PC-9 (cell line): ENCODE measurements around the gene RRAS. TPM values are rescaled to one million over a fixed set of nuclear protein-coding genes. Genes with fewer than 3 reads are reported as not detected.

ENCODE experiments used
- BruUV-seq: library from RNA; stranded (reverse); fragments of 400-500 nt; replicated peaks from 2 replicates; lab custom pipeline; 2021; lab: Mats Ljungman, UMichigan
- CTCF ChIA-PET: fragments of 300-600 bp; sonication (Branson Sonifier 250); formaldehyde crosslinking; loops from one replicate; lab custom pipeline; 2022; ENCODE audit warnings: antibody characterized with exemption; lab: Charles Lee
- POLR2A ChIA-PET: fragments of 300-600 bp; sonication (Branson Sonifier 250); formaldehyde crosslinking; loops from one replicate; lab custom pipeline; 2022; ENCODE audit warnings: antibody characterized with exemption; ENCODE audit not compliant: unreplicated experiment; lab: Charles Lee
- DNase-seq, 2 experiments: peaks; one replicate each; pipeline versions ENCODE4 v3.0.0 to v3.0.0-alpha.2; 2015 to 2022; ENCODE audit warnings: mixed read lengths in 1 of 2
- H2AFZ ChIP-seq: fragments of 200-600 bp; sonication (generic); 2 replicates; pipeline ENCODE4 v1.8.1; 2017; ENCODE audit warnings: antibody characterized with exemption
- H3F3A ChIP-seq: fragments of 200-600 bp; sonication (generic); 2 replicates; pipeline ENCODE4 v1.8.1; 2017; ENCODE audit warnings: antibody characterized with exemption, mild to moderate bottlenecking, low read depth; ENCODE audit not compliant: insufficient read depth
- H3K27ac ChIP-seq: fragments of 200-600 bp; sonication (generic); 2 replicates; pipeline ENCODE4 v1.6.1; 2016; ENCODE audit warnings: mixed run types
- H3K27me3 ChIP-seq: fragments of 200-600 bp; sonication (generic); 2 replicates; pipeline ENCODE4 v1.6.1; 2016; ENCODE audit warnings: low read depth, mixed run types; ENCODE audit not compliant: insufficient read depth
- H3K36me3 ChIP-seq: fragments of 200-600 bp; sonication (generic); 2 replicates; pipeline ENCODE4 v1.6.1; 2016; ENCODE audit warnings: low read depth, mixed run types
- H3K4me1 ChIP-seq: fragments of 200-600 bp; sonication (generic); replicated peaks from 2 replicates; pipeline ENCODE4 v1.6.1; 2016; ENCODE audit warnings: mixed run types; ENCODE audit not compliant: insufficient read depth
- H3K4me2 ChIP-seq: fragments of 200-600 bp; sonication (generic); 2 replicates; pipeline ENCODE4 v1.6.1; 2017; ENCODE audit warnings: mixed run types
- H3K4me3 ChIP-seq: fragments of 200-600 bp; sonication (generic); 2 replicates; pipeline ENCODE4 v1.6.1; 2016; ENCODE audit warnings: mixed run types
- H3K79me2 ChIP-seq: fragments of 200-600 bp; sonication (generic); 2 replicates; pipeline ENCODE4 v1.6.1; 2017; ENCODE audit warnings: low read depth, mixed run types
- H3K9me2 ChIP-seq: fragments of 200-600 bp; sonication (generic); 2 replicates; pipeline ENCODE4 v1.8.1; 2017; ENCODE audit warnings: mild to moderate bottlenecking; ENCODE audit not compliant: insufficient read depth
- H3K9me3 ChIP-seq: fragments of 200-600 bp; sonication (generic); 2 replicates; pipeline ENCODE4 v1.8.1; 2016; ENCODE audit warnings: low read depth; ENCODE audit not compliant: insufficient read depth
- H4K20me1 ChIP-seq: fragments of 200-600 bp; sonication (generic); 2 replicates; pipeline ENCODE4 v1.8.1; 2017; ENCODE audit not compliant: insufficient read depth
- CTCF ChIP-seq: fragments of 200-600 bp; sonication (generic); conservative IDR thresholded peaks from 2 replicates; pipeline ENCODE4 v1.6.1; 2017; ENCODE audit warnings: mixed run types, antibody characterized with exemption, mild to moderate bottlenecking, moderate library complexity
- EZH2 ChIP-seq: fragments of 200-600 bp; sonication (generic); IDR thresholded peaks from 2 replicates; pipeline ENCODE4 v1.8.0; 2017; ENCODE audit warnings: antibody characterized with exemption, low read depth
- intact Hi-C: fragments of 100-400 bp; cut with micrococcal nuclease; formaldehyde crosslinking; loops from one replicate; pipeline ENCODE4 v1.10.0; 2022; ENCODE audit not compliant: unreplicated experiment
- total RNA-seq: library from RNA; stranded (reverse); gene quantifications from 2 replicates; pipeline ENCODE4 v1.2.3, GENCODE V29; 2021

Gene RRAS
- total RNA-seq, 1 experiment from 2014 or later: 36.6 TPM

- POLR2A ChIA-PET: no interaction called here
- intact Hi-C loops: no loop called here
- H3K9me3 ChIP-seq: no peaks in the 10 kb centered on the region
- no peak overlapping the region for H2AFZ ChIP-seq
- peaks cover 30% of the 10 kb centered on the region for H4K20me1 ChIP-seq
- no peaks in the 10 kb centered on the region for H3K27me3 ChIP-seq
- H3K4me2 ChIP-seq: no peak overlapping the region
- peaks cover 32% of the 10 kb centered on the region for H3K4me1 ChIP-seq
- DNase-seq: no peak
- H3K9me2 ChIP-seq: no peaks in the 10 kb centered on the region
- CTCF ChIA-PET: no interaction called here
- no peak overlapping the region for H3K27ac ChIP-seq
- peaks cover 10% of the 10 kb centered on the region; the same call in 1 of the 2 replicates for H3K36me3 ChIP-seq
- no TSS peak for BruUV-seq
- TF ChIP-seq CTCF (no peak), EZH2 (no peak)
- H3K79me2 ChIP-seq: peaks cover 26% of the 10 kb centered on the region
- H3F3A ChIP-seq: peaks cover 50% of the 10 kb centered on the region
- H3K4me3 ChIP-seq: no peak overlapping the region
These were observed 23.0 kb downstream of the RRAS start for GRCh38 chr19:49616945-49617344.

DNA sequence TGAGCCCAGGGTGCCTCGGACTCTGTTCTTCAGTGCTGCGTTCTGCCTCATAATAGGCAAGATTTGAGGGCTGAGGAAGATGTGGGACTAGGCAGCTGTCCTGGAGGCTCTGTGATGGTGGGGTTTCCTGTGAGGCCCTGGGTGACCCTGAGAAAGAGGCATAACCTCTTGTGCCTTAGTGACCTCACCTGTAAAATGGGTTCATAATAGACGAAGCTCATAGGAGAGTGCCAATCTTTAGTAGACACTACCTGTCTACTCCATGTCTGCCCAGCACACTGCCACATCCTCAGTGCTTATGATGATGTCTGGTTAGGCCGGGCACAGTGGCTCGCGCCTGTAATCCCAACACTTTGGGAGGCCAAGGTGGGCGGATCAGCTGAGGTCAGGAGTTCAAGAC is 23.4 kb downstream of the RRAS start:
- Histone ChIP-seq H3K9me2 (no peaks in the 10 kb centered on the region), H3K4me1 (peaks cover 33% of the 10 kb centered on the region), H3K27me3 (no peaks in the 10 kb centered on the region), H4K20me1 (peaks cover 32% of the 10 kb centered on the region), H3F3A (peaks cover 47% of the 10 kb centered on the region), H3K27ac (no peak overlapping the region), H3K4me2 (no peak overlapping the region), H3K9me3 (no peaks in the 10 kb centered on the region), H3K79me2 (peaks cover 26% of the 10 kb centered on the region), H3K4me3 (no peak overlapping the region), H3K36me3 (peaks cover 5% of the 10 kb centered on the region; the same call in 1 of the 2 replicates), H2AFZ (no peak overlapping the region)
- TF ChIP-seq EZH2: no peak
- no peak for TF ChIP-seq CTCF
- POLR2A ChIA-PET: no interaction called here
- no peak for DNase-seq
- intact Hi-C loops: no loop called here
- BruUV-seq: no TSS peak
- CTCF ChIA-PET: no interaction called here

DNA sequence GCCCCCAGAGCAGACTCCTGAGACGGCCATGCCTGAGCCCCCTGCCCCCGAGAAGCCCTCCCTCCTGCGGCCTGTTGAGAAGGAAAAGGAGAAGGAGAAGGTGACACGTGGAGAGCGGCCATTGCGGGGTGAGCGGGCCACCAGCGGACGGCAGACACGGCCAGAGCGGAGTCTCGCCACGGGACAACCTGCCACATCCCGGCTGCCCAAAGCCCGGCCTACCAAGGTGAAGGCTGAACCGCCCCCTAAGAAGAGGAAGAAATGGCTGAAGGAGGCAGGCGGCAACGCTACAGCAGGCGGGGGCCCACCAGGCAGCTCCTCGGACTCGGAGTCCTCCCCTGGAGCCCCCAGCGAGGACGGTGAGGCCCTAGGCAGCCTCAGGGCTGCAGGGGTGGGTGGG is 24.1 kb downstream of the RRAS start:
- DNase-seq: no peak
- H2AFZ ChIP-seq: no peak overlapping the region
- peaks cover 37% of the 10 kb centered on the region for H4K20me1 ChIP-seq
- ChIA-PET POLR2A (no interaction called here), CTCF (no interaction called here)
- peaks cover 32% of the 10 kb centered on the region for H3K79me2 ChIP-seq
- H3K4me3 ChIP-seq: no peak overlapping the region
- no peak overlapping the region for H3K27ac ChIP-seq
- no peaks in the 10 kb centered on the region for H3K27me3 ChIP-seq
- TF ChIP-seq CTCF (no peak), EZH2 (no peak)
- BruUV-seq: no TSS peak
- H3K9me3 ChIP-seq: no peaks in the 10 kb centered on the region
- peaks cover 33% of the 10 kb centered on the region for H3K4me1 ChIP-seq
- H3K36me3 ChIP-seq: 0 out of 2 replicates have a peak, but pooled peaks cover 10% of the 10 kb centered on the region
- intact Hi-C loops: no loop called here
- H3F3A ChIP-seq: peaks cover 51% of the 10 kb centered on the region
- H3K4me2 ChIP-seq: no peak overlapping the region
- H3K9me2 ChIP-seq: no peaks in the 10 kb centered on the region
